Neutrophil (primary cell): ENCODE data around the gene TMIE.

ENCODE experiments used
- H3K27ac ChIP-seq: fragments of 200-600 bp; sonication (generic); 2 replicates; pipeline ENCODE4 v1.5.1; 2016; ENCODE audit warnings: mild to moderate bottlenecking, moderate library complexity
- H3K27me3 ChIP-seq: fragments of 200-600 bp; sonication (generic); 2 replicates; pipeline ENCODE4 v1.6.0; 2016; ENCODE audit warnings: mild to moderate bottlenecking
- H3K36me3 ChIP-seq: fragments of 200-600 bp; sonication (generic); 2 replicates; pipeline ENCODE4 v1.5.1; 2017
- H3K4me1 ChIP-seq, 2 experiments: fragments of 200-600 bp in 1 of 2; sonication (generic) in 1 of 2; 1 replicate in 1 of 2; 2 replicates in 1 of 2; pipeline versions ENCODE4 v1.5.1 to v1.6.1; 2013 to 2016; ENCODE audit warnings: low read depth in 1 of 2, low read length in 1 of 2, mild to moderate bottlenecking in 1 of 2, moderate library complexity in 1 of 2; ENCODE audit not compliant: control insufficient read depth in 1 of 2, insufficient read depth in 1 of 2
- H3K4me3 ChIP-seq, 2 experiments: fragments of 200-600 bp in 1 of 2; sonication (generic) in 1 of 2; 1 replicate in 1 of 2; 2 replicates in 1 of 2; pipeline ENCODE4 v1.5.1; 2013 to 2016; ENCODE audit warnings: low read depth in 1 of 2, low read length in 1 of 2, mild to moderate bottlenecking in 1 of 2, moderate library complexity in 1 of 2
- H3K9me3 ChIP-seq: fragments of 200-600 bp; sonication (generic); 2 replicates; pipeline ENCODE4 v1.5.1; 2016
- TF ChIP-seq, protein P1 (sequence below): fragments of 200-600 bp; sonication (generic); IDR thresholded peaks from 2 replicates; pipeline ENCODE4 v1.5.1; 2016; ENCODE audit warnings: antibody characterized with exemption

The TMIE gene

DNA sequence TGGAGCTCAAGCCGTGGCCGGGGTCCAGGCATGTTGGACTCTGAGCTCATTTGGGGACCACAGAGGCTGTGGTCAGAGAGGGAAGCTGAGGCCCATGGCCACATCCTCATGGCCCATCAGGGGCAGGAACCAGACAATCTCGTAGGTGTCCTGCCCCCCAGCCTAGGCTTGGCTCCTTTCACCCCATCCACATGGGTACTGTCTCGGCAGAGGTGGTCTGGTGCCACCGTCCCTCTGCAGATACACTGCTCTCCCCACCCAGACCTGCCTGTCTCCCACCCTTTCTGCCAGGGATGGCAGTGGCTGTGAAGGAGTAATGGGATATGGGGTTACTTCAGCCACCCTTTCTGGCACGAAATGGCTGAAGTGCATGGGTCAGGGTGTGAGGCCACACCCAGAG, 8.5 kb downstream of the TMIE start:
- TF ChIP-seq, protein P1, sequence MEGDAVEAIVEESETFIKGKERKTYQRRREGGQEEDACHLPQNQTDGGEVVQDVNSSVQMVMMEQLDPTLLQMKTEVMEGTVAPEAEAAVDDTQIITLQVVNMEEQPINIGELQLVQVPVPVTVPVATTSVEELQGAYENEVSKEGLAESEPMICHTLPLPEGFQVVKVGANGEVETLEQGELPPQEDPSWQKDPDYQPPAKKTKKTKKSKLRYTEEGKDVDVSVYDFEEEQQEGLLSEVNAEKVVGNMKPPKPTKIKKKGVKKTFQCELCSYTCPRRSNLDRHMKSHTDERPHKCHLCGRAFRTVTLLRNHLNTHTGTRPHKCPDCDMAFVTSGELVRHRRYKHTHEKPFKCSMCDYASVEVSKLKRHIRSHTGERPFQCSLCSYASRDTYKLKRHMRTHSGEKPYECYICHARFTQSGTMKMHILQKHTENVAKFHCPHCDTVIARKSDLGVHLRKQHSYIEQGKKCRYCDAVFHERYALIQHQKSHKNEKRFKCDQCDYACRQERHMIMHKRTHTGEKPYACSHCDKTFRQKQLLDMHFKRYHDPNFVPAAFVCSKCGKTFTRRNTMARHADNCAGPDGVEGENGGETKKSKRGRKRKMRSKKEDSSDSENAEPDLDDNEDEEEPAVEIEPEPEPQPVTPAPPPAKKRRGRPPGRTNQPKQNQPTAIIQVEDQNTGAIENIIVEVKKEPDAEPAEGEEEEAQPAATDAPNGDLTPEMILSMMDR: no peak
- H3K36me3 ChIP-seq: no peaks in the 10 kb centered on the region
- H3K4me1 ChIP-seq: no peaks in the 10 kb centered on the region
- no peak overlapping the region for H3K27ac ChIP-seq
- H3K4me3 ChIP-seq: no peak overlapping the region
- H3K27me3 ChIP-seq: no peaks in the 10 kb centered on the region
- H3K9me3 ChIP-seq: no peaks in the 10 kb centered on the region

DNA sequence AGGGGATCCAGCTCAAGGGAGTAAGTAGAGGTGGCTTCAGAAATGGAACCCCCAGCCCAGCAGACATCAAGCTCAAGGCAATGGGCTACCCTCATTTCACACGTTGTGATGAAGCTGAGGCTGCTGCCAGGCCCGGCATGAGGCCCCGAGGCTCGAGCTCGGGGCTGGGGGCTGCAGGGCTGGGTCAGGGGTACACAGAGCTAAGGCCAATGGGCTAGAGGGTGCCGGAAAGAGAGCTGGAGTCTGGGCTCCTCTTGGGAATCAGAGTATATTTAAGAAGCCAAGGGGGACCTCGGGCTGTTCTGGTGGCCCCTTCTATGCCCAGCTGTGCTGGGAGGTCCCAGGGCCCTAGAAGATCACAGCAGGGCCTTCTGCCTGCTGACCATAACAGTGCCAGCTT, 9.0 kb downstream of the TMIE start:
- H3K4me1 ChIP-seq: no peaks in the 10 kb centered on the region
- TF ChIP-seq, protein P1: no peak

DNA sequence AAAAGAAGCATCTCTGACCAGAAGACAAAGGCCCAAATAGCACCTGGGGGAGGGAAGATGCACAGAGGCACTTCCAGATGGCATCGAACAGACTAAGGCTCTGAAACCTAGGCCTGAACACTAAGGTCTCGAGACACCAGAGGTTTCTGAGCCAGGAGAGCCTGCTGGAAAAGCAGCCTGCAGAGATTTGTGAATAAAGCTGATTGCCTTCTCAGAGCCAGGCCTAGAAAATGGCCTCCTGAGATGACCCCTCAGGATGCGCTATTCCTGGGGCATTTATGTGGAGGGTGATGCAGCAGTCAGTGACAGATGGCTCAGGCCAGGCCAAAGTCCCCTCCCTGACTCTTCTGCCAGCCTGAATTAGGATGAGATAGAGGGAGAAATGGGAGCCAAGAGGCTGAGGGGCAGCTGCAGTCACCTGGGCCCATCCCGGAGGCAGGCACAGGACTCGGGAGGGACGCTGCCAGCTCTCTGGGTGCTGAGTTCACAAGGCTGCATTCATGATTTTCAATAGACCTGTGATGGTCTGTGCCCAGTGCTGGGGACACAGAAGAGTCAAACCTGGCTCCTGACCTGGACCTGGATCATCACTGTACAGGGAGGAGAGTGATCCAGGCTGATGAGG, 9.6 kb downstream of the TMIE start:
- TF ChIP-seq, protein P1: no peak
- Histone ChIP-seq H3K27me3 (no peaks in the 10 kb centered on the region), H3K27ac (no peak overlapping the region), H3K9me3 (no peaks in the 10 kb centered on the region), H3K36me3 (no peaks in the 10 kb centered on the region), H3K4me3 (no peak overlapping the region), H3K4me1 (no peaks in the 10 kb centered on the region)

More for the DNA sequence above, 9.0 kb downstream of the TMIE start:
- Histone ChIP-seq H3K36me3 (no peaks in the 10 kb centered on the region), H3K27me3 (no peaks in the 10 kb centered on the region), H3K27ac (no peak overlapping the region), H3K9me3 (no peaks in the 10 kb centered on the region), H3K4me3 (no peak overlapping the region)

DNA sequence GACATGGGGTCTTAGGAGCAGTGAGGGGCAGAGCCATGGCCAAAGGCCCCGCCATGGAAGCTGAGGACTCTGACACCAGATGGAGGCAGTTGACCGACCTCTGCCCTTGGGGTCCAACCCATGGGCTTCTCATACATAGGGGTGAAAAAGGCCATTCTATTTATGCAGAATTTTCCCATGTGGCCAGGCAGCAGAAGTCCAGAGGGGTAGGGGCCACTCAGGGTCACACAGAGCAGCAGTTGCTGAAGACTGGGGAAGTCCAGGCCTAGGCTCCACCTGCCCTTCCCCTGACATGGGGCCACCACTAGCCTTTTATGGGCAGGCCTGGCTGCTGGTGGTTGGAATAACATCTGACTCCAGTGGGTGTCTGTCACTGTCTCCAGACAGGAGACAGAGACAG, 10.1 kb downstream of the TMIE start:
- H3K27ac ChIP-seq: no peak overlapping the region
- H3K4me1 ChIP-seq: no peaks in the 10 kb centered on the region
- H3K4me3 ChIP-seq: no peak overlapping the region
- no peaks in the 10 kb centered on the region for H3K27me3 ChIP-seq
- TF ChIP-seq, protein P1: no peak
- H3K9me3 ChIP-seq: no peaks in the 10 kb centered on the region
- no peaks in the 10 kb centered on the region for H3K36me3 ChIP-seq

DNA sequence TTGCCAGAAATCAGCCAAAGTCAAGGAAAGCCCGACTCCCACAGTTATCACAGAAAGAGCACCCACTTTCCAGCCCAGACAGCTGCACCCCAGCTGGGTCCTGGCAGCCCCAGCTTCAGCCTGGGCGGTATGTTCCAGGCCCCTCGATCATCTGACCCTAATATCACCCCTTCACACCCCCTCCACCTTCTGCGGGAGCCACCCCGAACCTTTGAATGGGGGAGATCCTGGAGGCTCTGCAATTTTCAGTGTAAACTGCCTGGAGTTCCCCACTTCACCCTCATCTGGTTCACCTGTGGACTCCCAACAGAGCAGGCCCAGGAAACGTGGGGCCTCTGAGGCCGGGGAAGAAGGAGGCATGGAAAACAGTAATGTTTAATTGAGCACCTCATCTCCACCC, 10.6 kb downstream of the TMIE start:
- TF ChIP-seq, protein P1: no peak
- H3K36me3 ChIP-seq: no peaks in the 10 kb centered on the region
- H3K27me3 ChIP-seq: no peaks in the 10 kb centered on the region
- no peaks in the 10 kb centered on the region for H3K4me1 ChIP-seq
- no peak overlapping the region for H3K4me3 ChIP-seq
- no peak overlapping the region for H3K27ac ChIP-seq
- no peaks in the 10 kb centered on the region for H3K9me3 ChIP-seq
